Activated T-cell treated with anti-CD3 and anti-CD28 coated beads, Interleukin-2, amount 50 U/mL, for 48 hours (primary cell): ENCODE data around the gene IL2RA.

ENCODE experiments used
- DNase-seq, 2 experiments: peaks; one replicate each; pipeline ENCODE4 v3.0.0-alpha.2; 2020

The IL2RA gene

DNA sequence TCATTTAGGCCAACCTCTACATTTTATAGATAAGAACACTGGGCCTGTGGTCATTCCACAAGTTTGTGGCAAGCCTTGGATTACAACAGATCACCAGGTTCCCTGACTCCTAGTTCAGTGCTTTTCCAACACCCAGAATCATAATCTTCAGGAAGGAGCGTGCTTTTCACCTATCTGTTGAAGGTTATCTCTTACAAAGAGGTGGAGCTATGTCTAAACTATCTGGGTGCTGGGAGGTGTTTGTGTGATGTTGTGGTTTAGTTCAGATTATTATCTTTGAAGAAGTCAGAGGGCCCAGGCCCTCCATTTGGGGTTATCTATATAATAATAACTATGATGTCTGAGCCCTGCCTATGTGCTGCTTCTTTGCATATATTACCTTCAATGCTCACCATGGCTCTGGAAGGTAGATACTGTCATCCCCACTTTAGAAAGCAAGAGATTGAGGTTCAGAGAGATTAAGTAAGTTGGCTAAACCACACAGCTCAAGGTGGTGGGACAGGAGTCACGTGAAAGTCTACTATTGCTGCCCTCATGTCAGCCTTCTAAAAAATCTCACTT, 24.0 kb downstream of the IL2RA start:
- peak; percentile 16 to 17 for DNase-seq

DNA sequence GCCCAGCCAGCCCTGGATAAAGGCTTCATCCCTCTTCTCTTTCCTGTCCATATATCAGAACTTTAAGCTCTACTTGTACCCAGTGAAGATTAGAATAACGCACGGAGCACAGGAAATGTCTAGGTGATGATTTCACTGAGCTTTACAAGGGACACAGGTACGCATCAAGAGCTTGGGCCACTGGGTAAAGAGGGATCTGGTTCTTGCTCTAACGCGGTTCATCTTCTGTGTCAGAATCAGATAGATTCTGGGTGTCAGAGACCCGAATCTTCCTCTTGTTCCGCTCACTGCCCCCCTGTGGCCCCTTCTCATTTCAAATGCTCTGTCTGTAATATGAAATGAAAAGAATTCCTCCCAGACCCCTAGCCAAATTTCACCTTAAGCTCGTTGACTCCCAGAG, 24.7 kb downstream of the IL2RA start:
- peak; percentile 28 to 31 for DNase-seq

DNA sequence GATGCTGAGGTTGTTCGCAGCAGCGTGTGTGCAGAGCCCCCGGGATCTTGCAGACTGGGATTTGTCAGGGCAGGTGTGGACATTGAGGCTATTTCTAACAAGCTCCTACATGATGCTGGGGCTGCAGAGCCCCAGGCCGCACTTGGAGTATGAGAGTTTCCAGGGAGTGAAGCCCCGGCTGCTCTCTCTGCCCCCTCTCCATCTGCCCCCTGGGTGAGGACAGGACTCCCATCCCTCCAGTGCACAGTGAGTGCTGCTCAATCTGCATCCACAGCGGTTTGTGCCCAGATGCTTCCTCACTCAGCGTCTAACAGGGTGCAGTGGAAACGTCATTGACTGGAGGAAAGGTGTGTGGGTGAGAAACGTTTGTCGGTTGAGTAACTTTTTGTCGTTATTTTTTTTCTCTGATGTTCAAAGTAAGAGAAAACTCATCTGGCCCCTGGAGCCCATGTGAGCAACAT, 25.3 kb downstream of the IL2RA start:
- DNase-seq = peak; percentile 46 to 52

- DNase-seq = peak; percentile 26 to 31
Measured at GRCh38 chr10:6035931-6036575, 26.1 kb downstream of the IL2RA start.

DNA sequence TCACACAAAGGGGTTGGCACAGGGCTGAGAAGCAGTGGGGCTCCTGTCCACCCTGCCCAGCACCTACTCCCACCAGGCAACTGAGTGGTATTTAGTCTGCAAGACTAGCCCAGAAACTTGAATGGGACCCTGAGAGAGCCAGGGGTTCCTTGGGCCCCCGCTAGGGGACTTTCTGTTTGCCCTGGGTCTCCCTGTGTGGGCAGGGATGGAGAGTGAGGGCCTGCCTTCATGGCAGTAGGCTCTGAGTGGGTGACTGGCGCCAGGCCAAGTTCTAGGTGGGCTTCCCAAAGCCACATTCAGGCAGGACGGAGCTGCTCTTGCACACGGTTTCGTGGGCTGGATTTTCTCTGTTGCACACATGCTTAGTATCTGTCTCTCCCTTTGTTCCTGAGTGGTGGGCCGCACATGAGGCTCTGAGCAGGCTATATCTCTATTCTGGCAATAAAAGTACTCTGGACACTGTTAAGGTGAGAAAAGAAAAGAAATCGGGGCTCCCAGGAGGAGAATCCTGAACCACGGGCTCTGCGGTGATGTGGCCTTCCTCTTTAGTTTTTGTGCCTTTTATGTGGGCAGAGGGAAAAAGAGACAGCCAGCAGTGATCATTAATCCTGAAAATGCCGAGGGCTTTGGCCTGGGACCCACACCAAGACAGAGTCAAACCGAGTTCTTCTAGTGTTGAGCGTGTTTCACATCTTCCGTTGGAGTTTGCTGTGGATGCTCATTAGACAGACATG, 26.9 kb downstream of the IL2RA start:
- DNase-seq = peak; percentile 38 to 41

DNA sequence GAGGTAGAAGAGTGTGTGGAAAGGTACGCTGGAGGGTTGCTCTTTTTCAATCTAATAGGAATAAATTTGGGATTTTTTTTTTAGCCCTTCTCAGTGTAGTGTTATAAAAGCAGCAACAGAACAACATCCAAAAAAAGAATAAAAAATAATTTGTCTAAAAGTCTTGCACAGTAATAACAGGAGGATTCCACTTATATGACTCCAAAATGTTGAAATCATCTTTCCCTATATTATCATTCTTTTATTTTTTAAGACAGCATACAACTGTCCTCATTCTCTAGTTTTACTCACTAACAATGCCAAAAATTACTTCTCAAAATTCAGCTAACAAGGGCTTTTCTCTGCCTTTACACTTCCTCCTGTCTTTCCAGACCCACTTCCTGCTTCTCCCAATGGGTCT, 27.8 kb downstream of the IL2RA start:
- no peak for DNase-seq

- peak; percentile 7 to 8 for DNase-seq
Measured at GRCh38 chr10:6033954-6034353, 28.2 kb downstream of the IL2RA start.

DNA sequence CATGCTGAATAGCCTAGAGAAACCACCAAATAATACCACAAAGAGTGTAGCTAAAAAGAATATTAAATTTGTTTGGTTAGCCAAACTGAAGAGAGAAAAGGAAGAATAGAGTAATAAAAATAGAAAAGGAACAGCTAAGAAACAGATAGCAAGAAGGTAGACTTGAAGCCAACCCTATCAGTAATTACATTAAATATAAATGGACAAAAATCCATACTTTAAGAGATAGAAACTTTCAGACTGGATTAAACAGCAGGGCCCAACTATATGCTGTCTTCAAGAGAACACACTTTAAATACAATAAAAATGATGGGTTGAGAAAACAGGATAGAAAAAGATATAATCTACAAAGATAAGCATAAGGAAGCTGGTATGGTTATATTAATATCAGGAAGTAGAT, 31.2 kb downstream of the IL2RA start:
- no peak for DNase-seq

- no peak for DNase-seq
Measured at GRCh38 chr10:6030217-6030616, 31.9 kb downstream of the IL2RA start.

- DNase-seq = peak; percentile 18 to 20
Measured at GRCh38 chr10:6027929-6028328, 34.2 kb downstream of the IL2RA start.

- peak; percentile 12 to 14 for DNase-seq
Measured at GRCh38 chr10:6025683-6026255, 36.4 kb downstream of the IL2RA start.

- peak; percentile 11 for DNase-seq
Measured at GRCh38 chr10:6024334-6024682, 37.9 kb downstream of the IL2RA start.

DNA sequence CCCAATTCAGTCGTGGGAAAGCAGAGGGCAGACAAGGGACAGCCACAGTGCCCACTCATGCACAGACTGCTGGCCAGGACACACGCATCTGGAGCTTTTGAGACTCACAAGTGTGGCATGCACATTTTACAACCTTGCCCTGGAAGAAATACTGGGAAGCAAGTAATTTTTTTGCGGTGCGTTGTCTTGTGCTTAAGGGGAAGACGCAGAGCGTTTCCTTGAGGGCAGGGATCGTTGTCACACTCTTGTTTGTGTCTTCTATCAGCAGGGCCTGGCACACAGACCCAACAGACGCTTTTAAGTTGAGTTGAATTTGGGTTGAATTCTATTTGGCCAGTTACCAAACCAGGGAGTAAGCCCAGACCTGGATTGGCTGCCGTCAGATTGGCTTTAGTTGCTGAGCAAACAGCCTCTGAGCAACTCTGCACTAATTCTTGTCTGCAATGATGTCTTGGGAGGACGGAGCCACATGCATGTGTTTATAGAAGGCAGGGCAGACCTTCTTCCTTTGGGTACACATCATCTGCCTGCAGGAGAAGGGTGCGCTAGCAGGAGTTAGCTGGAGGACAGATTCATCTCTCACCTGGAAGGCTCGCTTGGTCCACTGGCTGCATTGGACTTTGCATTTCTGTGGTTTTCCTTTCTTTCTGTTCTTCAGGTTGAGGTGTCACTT, 38.4 kb downstream of the IL2RA start:
- peak in 1 of 2 experiments; percentile 13 for DNase-seq

GRCh38 chr10:6022660-6023059, 39.5 kb downstream of the IL2RA start:
- DNase-seq = no peak

DNA sequence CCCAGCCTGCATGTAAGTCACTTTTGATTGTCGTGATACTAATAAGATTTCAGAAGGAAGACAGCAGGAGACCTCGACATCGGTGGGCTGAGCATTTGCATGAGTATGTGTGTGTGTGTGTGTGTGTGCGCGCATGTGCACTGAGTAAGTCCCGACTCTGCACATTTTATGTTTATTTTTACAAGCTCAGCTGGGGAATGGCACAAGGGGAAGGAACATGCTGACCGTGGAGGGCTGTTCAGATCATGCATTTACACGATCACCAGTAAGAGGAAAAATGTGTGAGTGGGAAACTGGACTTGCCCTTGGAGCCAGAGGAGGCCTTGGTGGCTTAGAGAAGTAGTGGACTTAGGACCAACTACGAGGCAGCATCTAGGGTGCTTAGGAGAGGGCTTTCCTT, 41.3 kb downstream of the IL2RA start:
- peak; percentile 7 to 15 for DNase-seq

GRCh38 chr10:6019796-6020195, 42.4 kb downstream of the IL2RA start:
- DNase-seq = peak; percentile 20

DNA sequence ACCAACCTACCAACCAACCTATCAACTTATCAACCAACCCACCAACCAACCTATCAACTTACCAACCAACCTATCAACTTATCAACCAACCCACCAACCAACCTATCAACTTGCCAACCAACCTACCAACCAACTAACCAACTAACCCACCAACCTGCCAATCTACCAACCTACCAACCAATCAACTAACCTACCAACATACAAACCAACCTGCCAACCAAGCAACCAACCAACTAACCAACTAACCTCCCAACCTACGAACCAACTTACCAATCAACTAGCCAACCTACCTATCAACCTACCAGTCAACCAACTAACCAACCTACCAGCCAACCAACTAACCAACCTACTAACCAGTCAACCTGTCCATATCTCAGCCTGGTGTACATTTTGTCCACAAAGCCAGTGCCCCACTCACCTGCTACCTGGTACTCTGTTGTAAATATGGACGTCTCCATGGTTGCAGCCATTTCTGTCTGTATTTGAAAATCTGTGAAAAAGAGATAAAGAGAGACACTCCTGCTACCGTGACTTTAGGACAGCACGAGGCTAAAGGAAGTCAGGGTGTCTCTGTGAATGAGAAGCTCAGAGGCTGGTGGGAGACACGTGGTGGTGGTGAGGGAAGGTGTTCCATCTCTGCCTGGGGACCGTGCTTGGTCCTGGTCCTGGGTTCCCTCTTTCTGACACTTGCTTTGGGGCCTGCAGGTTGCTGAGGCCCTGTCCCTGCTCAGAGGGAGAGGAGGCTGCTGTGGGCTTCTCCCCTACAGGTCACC, 43.0 kb downstream of the IL2RA start:
- DNase-seq = peak in 1 of 2 experiments; percentile 17

DNA sequence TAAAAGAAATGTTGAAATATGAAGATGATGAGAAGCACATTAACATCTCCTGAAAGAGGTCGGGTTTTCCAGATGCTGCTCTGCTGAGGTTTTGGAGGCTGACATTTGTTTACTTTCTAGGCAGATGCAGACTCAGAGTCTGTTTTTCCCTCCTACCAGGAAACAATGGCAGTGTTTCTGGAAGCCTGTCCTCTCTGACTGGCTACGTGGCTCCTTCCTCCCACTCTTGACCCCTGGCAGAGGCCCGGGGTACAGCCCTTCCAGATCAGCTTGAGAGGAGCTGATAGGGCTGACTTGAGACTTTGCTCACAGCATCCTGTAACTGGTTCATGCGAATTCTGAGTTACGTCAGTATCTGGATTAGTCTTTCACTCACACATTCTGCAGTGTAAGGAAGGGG, 43.7 kb downstream of the IL2RA start:
- peak; percentile 14 to 15 for DNase-seq

DNA sequence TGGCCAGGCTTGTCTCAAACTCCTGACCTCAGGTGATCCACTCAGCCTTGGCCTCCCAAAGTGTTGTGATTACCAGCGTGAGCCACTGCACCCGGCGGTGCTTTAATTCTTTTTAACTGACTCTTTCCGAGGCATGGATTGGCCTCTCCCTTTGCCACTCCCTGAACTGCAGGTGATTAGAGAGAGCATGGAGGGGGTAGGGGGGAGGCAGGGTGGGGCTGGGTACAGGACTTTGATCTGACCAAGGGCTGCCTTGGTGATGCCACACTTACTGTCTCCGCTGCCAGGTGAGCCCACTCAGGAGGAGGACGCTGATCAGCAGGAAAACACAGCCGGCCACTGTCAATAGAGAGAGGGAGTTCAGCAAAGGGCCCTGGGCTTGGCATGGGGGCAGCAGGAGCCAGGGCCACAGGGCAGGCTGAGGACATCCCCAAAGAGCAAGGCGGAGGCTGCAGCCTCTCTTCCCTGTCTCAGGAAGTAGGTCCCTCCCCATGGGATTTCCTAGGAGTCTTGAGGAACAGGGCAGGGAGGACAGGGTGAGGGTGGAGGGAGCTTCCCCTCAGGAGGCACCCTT, 44.3 kb downstream of the IL2RA start:
- DNase-seq = peak; percentile 14 to 16

DNA sequence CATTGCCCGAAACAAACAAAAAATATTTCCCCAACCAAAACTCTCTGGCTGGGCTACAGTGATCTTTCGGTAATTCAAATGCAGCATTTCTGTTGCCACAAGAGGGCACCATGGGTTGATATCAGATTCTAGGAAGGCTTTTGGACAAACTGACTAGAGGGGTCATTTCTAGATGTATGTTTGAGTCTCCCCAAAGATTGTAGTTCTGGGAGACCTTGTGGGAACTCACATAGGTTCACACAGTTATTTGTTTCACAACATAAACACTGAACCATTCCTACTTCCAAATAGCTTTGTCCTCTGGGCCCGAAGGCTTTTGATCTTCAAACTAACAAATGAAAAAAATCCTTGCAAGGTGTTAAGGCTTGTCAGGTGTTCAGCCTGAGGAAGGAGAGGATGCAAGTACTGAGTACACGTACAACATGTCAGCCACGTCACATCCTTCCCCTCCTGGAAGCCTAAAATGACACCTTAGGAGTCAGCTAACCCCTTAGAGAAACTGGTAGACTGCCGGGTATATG, 47.9 kb downstream of the IL2RA start:
- DNase-seq = peak; percentile 53 to 59

DNA sequence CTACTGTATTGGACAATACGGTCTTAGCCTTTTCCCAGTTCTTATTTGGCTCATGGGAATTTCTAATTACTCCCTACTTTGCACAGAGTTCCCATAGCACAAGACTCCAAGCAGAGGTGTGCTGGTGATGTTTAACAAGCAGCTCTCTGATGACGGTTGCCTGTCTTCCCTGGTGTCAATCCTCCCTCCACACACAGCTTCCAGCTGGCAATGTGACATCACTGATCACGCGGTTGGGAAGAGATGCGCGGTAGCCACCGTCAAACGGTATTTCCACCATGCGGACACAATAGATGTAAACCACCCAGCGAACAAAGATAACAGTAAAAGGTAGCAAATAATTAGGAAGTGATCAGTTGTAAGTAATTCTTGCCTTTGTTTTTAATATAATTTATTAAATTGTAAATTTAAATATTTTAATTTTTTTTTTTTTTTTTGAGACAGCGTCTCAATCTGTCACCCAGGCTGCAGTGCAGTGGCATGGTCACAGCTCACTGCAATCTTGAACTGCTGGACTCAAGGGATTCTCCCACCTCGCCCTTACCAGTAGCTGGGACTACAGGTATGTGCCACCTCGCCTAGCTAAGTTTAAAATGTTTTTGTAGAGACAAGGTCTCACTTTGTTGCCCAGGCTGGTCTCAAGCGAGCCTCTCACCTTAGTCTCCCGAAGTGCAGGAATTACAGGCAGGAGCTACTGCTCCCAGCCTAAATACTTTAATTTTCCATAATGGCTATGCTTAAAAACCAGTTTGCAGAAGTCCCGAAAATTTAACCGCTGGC, 48.6 kb downstream of the IL2RA start:
- DNase-seq = peak in 1 of 2 experiments; percentile 15
